Liver (tissue), 9 donors: ENCODE results near the gene ALDH7A1. TPM values are rescaled to one million over a fixed set of nuclear protein-coding genes. Genes with fewer than 3 reads are reported as not detected.
A peak's percentile ranks its signal among the peaks of the same experiment; 100 is the strongest.
"Not testable (repeated sequence)": the region's sequence is repeated elsewhere in the genome, so short reads cannot be mapped to it uniquely, and the experiment has no call there.

ENCODE experiments used
- DNase-seq: peaks from one replicate; pipeline ENCODE4 v3.0.0-alpha.2; 2017; ENCODE audit warnings: low spot score
- H3K27ac ChIP-seq, 2 donors: one replicate each; pipeline ENCODE4 v1.7.0; 2013; ENCODE audit warnings: inconsistent platforms in 2 of 2, low read length in 2 of 2, control low read depth in 1 of 2, low read depth in 1 of 2, mild to moderate bottlenecking in 1 of 2
- H3K27me3 ChIP-seq, 4 donors: one replicate each; pipeline versions ENCODE4 v1.6.1 to v1.7.0; 2013; ENCODE audit warnings: low read length in 3 of 4, inconsistent platforms in 1 of 4, mild to moderate bottlenecking in 1 of 4, moderate library complexity in 1 of 4; ENCODE audit not compliant: control insufficient read depth in 4 of 4, insufficient read depth in 4 of 4
- H3K36me3 ChIP-seq, 4 donors: one replicate each; pipeline versions ENCODE4 v1.6.1 to v1.7.0; 2013; ENCODE audit warnings: low read length in 3 of 4, mild to moderate bottlenecking in 3 of 4, low read depth in 1 of 4, moderate library complexity in 1 of 4; ENCODE audit not compliant: control insufficient read depth in 4 of 4, insufficient read depth in 3 of 4
- H3K4me1 ChIP-seq, 4 donors: one replicate each; pipeline versions ENCODE4 v1.6.1 to v1.7.0; 2013; ENCODE audit warnings: low read length in 3 of 4, mild to moderate bottlenecking in 3 of 4, moderate library complexity in 1 of 4; ENCODE audit not compliant: control insufficient read depth in 4 of 4, insufficient read depth in 4 of 4
- H3K4me3 ChIP-seq, 3 donors: one replicate each; pipeline versions ENCODE4 v1.6.1 to v1.7.0; 2013; ENCODE audit warnings: low read length in 3 of 3, control low read depth in 1 of 3, low read depth in 1 of 3, mild to moderate bottlenecking in 1 of 3
- H3K9ac ChIP-seq, 2 donors: one replicate each; pipeline ENCODE4 v1.7.0; 2013; ENCODE audit warnings: low read length in 2 of 2, mild to moderate bottlenecking in 2 of 2, moderate library complexity in 2 of 2, control low read depth in 1 of 2, low read depth in 1 of 2
- H3K9me3 ChIP-seq, 4 donors: one replicate each; pipeline versions ENCODE4 v1.6.1 to v1.7.0; 2013; ENCODE audit warnings: low read length in 3 of 4; ENCODE audit not compliant: control insufficient read depth in 4 of 4
- ATF3 ChIP-seq: IDR thresholded peaks from 2 replicates; pipeline ENCODE4 v1.6.1; 2016; ENCODE audit warnings: antibody characterized with exemption
- EGR1 ChIP-seq, 2 donors: IDR thresholded peaks; 2 replicates each; pipeline ENCODE4 v1.6.1; 2016 to 2018; ENCODE audit warnings: antibody characterized with exemption in 2 of 2, low read depth in 2 of 2
- FOXA1 ChIP-seq: IDR thresholded peaks from 2 replicates; pipeline ENCODE4 v1.6.1; 2016; ENCODE audit warnings: antibody characterized with exemption
- FOXA2 ChIP-seq: IDR thresholded peaks from 2 replicates; pipeline ENCODE4 v1.6.1; 2016; ENCODE audit warnings: antibody characterized with exemption
- GABPA ChIP-seq, 2 donors: IDR thresholded peaks in 1 of 2; conservative IDR thresholded peaks in 1 of 2; 2 replicates each; pipeline ENCODE4 v1.6.1; 2016; ENCODE audit warnings: antibody characterized with exemption in 2 of 2, mild to moderate bottlenecking in 1 of 2, moderate library complexity in 1 of 2
- HNF4A ChIP-seq, 2 donors: conservative IDR thresholded peaks; 2 replicates each; pipeline ENCODE4 v1.6.1; 2016; ENCODE audit warnings: antibody characterized with exemption in 2 of 2, mild to moderate bottlenecking in 2 of 2
- HNF4G ChIP-seq: IDR thresholded peaks from 2 replicates; pipeline ENCODE4 v1.6.1; 2016; ENCODE audit warnings: antibody characterized with exemption
- JUND ChIP-seq, 2 donors: IDR thresholded peaks; 2 replicates each; pipeline ENCODE4 v1.6.1; 2016; ENCODE audit warnings: antibody characterized with exemption in 2 of 2
- NR2F2 ChIP-seq: IDR thresholded peaks from 2 replicates; pipeline ENCODE4 v1.6.1; 2016; ENCODE audit warnings: antibody characterized with exemption
- RAD21 ChIP-seq, 2 donors: IDR thresholded peaks; 2 replicates each; pipeline ENCODE4 v1.6.1; 2016; ENCODE audit warnings: antibody characterized with exemption in 2 of 2, mild to moderate bottlenecking in 2 of 2
- REST ChIP-seq: IDR thresholded peaks from 2 replicates; pipeline ENCODE4 v1.6.1; 2016; ENCODE audit warnings: antibody characterized with exemption, mild to moderate bottlenecking
- RXRA ChIP-seq, 2 donors: IDR thresholded peaks; 2 replicates each; pipeline ENCODE4 v1.6.1; 2017 to 2018; ENCODE audit warnings: antibody characterized with exemption in 2 of 2, mild to moderate bottlenecking in 1 of 2
- SP1 ChIP-seq: IDR thresholded peaks from 2 replicates; pipeline ENCODE4 v1.6.1; 2018; ENCODE audit warnings: antibody characterized with exemption, mild to moderate bottlenecking
- TAF1 ChIP-seq: conservative IDR thresholded peaks from 2 replicates; pipeline ENCODE4 v1.6.1; 2016; ENCODE audit warnings: antibody characterized with exemption, mild to moderate bottlenecking
- YY1 ChIP-seq: IDR thresholded peaks from 2 replicates; pipeline ENCODE4 v1.6.1; 2016; ENCODE audit warnings: antibody characterized with exemption, mild to moderate bottlenecking
- ZBTB33 ChIP-seq: IDR thresholded peaks from 2 replicates; pipeline ENCODE4 v1.6.1; 2016; ENCODE audit warnings: antibody characterized with exemption
- WGBS: extraction: QIAGEN DNeasy Blood & Tissue Kit; methylation state at CpG from one replicate; pipeline ENCODE4 v1.1.7; 2013; 5-methylcytosine and 5-hydroxymethylcytosine counted together
- polyA plus RNA-seq, 2 donors: library from polyadenylated mRNA; stranded (reverse) in 1 of 2; unstranded in 1 of 2; fragments of 200-250 nt in 1 of 2; fragments of >200 nt in 1 of 2; fragmentation: Nextera tagmentation in 1 of 2; extraction: Ambion mirVana in 1 of 2; gene quantifications; one replicate each; pipeline versions ENCODE4 v1.2.1 to v1.2.3, GENCODE V29; 2013 to 2015
- total RNA-seq, 2 donors: library from RNA; depleted of rRNA; stranded (reverse); fragments of >200 nt; gene quantifications; one replicate each; pipeline ENCODE4 v1.2.3, GENCODE V29; 2014
- TF ChIP-seq, protein P1 (sequence below): fragments of 150-350 bp; IDR thresholded peaks from 2 replicates; pipeline ENCODE4 v1.5.1; 2017; ENCODE audit warnings: improper control_type of control experiment, low read depth, low read length; ENCODE audit not compliant: missing input control
- TF ChIP-seq, protein P2 (sequence below): IDR thresholded peaks from 2 replicates; pipeline ENCODE4 v1.6.1; 2016; ENCODE audit warnings: antibody characterized with exemption
- donor health status: healthy.
- donor health status: healthy.
- donor health status: healthy.
- donor health status: healthy.
- donor health status: healthy.

ALDH7A1 gene
- total and polyA plus RNA-seq, 4 donors, result 47.7 to 86.9 (median 58.4) TPM

DNA sequence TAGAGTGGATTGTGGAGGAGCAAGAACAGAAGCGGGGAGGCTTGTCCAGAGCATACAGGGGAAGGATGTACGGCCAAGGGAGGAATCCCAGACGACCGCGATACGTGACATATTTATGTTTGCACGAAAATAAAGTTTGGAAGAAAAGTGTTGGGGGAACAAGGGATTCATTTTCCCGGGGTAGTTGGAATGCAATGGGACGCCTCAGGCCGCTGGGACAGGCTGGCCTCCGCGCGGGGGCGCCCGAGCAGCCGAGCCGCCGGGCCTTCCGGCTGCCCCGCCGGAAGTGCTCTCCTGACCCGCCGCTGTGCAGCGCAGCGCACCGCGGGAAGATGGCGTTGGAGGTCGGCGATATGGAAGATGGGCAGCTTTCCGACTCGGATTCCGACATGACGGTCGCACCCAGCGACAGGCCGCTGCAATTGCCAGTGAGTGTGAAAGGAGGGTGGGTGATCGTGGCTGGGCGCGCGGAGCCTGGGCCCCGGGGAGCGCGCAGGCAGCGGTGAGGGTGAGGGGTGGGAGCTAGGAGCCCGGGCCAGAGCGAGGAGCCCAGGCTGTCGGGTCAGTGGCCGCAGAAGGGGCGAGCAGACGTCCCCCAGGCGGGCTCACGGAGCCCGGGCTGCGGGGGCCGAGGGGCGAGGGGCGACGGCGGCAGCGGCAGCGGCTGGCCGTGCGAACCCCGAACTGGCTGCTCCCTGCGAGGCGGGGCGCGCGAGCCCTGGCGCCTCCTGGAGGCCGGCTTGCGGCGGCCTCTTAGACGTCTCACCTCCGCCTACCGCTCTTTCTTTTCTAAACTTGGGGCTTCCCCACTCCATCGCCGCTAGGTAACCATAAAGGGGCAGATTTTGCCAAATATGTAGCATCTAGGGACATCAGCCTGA is 5.9 kb upstream of the ALDH7A1 start, which contains the start of gene PHAX (continued):
- TF ChIP-seq, protein P1, sequence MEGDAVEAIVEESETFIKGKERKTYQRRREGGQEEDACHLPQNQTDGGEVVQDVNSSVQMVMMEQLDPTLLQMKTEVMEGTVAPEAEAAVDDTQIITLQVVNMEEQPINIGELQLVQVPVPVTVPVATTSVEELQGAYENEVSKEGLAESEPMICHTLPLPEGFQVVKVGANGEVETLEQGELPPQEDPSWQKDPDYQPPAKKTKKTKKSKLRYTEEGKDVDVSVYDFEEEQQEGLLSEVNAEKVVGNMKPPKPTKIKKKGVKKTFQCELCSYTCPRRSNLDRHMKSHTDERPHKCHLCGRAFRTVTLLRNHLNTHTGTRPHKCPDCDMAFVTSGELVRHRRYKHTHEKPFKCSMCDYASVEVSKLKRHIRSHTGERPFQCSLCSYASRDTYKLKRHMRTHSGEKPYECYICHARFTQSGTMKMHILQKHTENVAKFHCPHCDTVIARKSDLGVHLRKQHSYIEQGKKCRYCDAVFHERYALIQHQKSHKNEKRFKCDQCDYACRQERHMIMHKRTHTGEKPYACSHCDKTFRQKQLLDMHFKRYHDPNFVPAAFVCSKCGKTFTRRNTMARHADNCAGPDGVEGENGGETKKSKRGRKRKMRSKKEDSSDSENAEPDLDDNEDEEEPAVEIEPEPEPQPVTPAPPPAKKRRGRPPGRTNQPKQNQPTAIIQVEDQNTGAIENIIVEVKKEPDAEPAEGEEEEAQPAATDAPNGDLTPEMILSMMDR, result peak; percentile 60
- TF ChIP-seq FOXA2 (no peak), NR2F2 (peak; percentile 41), ATF3 (no peak), RAD21 (IDR thresholded peaks at IDR 0.05) (peak; percentile 22 to 60), EGR1 (IDR thresholded peaks at IDR 0.05; ENCODE audit: low read depth in 2 of 2) (no peak), TAF1 (no peak), YY1 (peak; percentile 93)

DNA sequence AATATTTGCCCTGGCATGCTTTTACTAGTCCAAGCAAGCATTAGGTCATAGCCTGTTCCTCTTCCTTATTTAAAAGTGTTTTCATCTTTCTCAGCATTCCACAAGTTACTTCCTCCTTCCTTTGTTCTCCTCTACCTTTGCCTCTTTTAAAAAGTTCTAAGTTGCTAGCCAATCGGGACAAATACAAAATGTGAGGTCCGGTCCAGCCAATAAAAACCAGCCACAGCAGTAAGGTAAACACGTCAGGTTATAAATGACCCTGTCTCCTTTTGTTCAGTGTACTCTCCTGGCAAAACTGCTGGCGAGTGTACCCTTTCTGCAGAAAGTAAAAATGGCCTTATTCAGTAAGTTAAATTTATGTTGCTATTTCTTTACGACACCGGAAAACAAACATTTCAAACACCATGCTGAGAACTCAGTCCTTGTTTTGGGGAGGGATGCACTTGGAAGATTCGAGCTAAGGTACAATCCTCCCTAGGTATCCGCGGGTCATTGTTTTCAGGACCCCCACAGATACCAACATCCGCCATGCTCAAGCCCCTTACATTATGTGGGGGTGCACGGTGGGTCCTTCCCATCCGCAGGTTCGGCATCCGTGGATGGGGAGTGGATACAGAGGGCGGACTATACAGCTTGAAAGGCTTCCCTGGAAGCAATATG is 5.1 kb upstream of the ALDH7A1 start:
- Histone ChIP-seq H3K4me1 (peaks cover 6 to 27% (median 18%) of the 10 kb centered on the region in 4 donors), H3K4me3 (peak overlapping the region in 2 of 3 donors; percentile 69 to 97), H3K27ac (peak overlapping the region in 1 of 2 donors; percentile 83), H3K36me3 (peaks cover 2 to 10% (median 5%) of the 10 kb centered on the region in 4 donors)
- WGBS, result 48% methylated on average over 15 of the region's 15 CpGs
- H3K27me3 ChIP-seq, H3K9me3 ChIP-seq, H3K9ac ChIP-seq, DNase-seq: not testable (repeated sequence)
- TF ChIP-seq TAF1, result peak; percentile 27
- TF ChIP-seq YY1, result peak; percentile 19

GRCh38 chr5:126599499-126599898 is 4.5 kb upstream of the ALDH7A1 start:
- H3K4me3 ChIP-seq, result no peak overlapping the region
- 94% methylated on average over 7 of the region's 7 CpGs for WGBS
- H3K27ac ChIP-seq, result no peak overlapping the region
- peaks cover 6 to 26% (median 18%) of the 10 kb centered on the region in 4 donors for H3K4me1 ChIP-seq
- no peak overlapping the region for H3K9ac ChIP-seq
- H3K36me3 ChIP-seq, result peaks cover 1 to 9% (median 4%) of the 10 kb centered on the region in 4 donors
- DNase-seq, result no peak
- no peaks in the 10 kb centered on the region for H3K27me3 ChIP-seq
- H3K9me3 ChIP-seq, result no peaks in the 10 kb centered on the region
- TF ChIP-seq JUND (IDR thresholded peaks at IDR 0.05) (no peak), SP1 (no peak), HNF4G (no peak), HNF4A (conservative IDR thresholded peaks at IDR 0.05) (no peak), FOXA2 (no peak), REST (no peak), EGR1 (IDR thresholded peaks at IDR 0.05; ENCODE audit: low read depth in 2 of 2) (no peak), RXRA (IDR thresholded peaks at IDR 0.05) (no peak), ZBTB33 (no peak), FOXA1 (no peak), RAD21 (IDR thresholded peaks at IDR 0.05) (no peak), GABPA (IDR thresholded peaks at IDR 0.05 in 1 of 2, conservative IDR thresholded peaks at IDR 0.05 in 1 of 2) (no peak), YY1 (no peak), ATF3 (no peak)
- TF ChIP-seq, protein P2, sequence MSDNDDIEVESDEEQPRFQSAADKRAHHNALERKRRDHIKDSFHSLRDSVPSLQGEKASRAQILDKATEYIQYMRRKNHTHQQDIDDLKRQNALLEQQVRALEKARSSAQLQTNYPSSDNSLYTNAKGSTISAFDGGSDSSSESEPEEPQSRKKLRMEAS, result no peak
